Activated naive CD4-positive, alpha-beta T cell treated with anti-CD3 and anti-CD28 coated beads, Interleukin-2, amount 50 U/mL, for 72 hours (primary cell): ENCODE measurements around the gene RERE. TPM values are rescaled to one million over a fixed set of nuclear protein-coding genes. Genes with fewer than 3 reads are reported as not detected.
A peak's percentile ranks its signal among the peaks of the same experiment; 100 is the strongest.
"Not testable (repeated sequence)": the region's sequence is repeated elsewhere in the genome, so short reads cannot be mapped to it uniquely, and the experiment has no call there.

ENCODE experiments used
- ATAC-seq, 2 donors: fragments of 150-1000 bp; cut with Tn5 transposase; 2 replicates each; pipeline ENCODE4 v1.10.0; 2021; ENCODE audit warnings: mild to moderate bottlenecking in 2 of 2, moderate library complexity in 2 of 2
- DNase-seq, 2 donors: peaks; one replicate each; pipeline ENCODE4 v3.0.0; 2021 to 2022; ENCODE audit warnings: low spot score in 2 of 2
- H3K27ac Mint-ChIP-seq, 2 donors: one replicate each; pipeline ENCODE4 v1.8.0; 2022; ENCODE audit warnings: mild to moderate bottlenecking in 2 of 2, mixed read lengths in 2 of 2
- H3K36me3 Mint-ChIP-seq, 2 donors: one replicate each; pipeline ENCODE4 v1.8.0; 2022; ENCODE audit warnings: mixed read lengths in 2 of 2
- H3K9me3 Mint-ChIP-seq, 2 donors: one replicate each; pipeline ENCODE4 v1.8.0; 2022; ENCODE audit warnings: mixed read lengths in 2 of 2
- total RNA-seq, 2 donors: library from RNA; stranded (reverse); gene quantifications; one replicate each; pipeline ENCODE4 v1.2.3, GENCODE V29; 2022

Gene RERE
- total RNA-seq, 2 donors from 2014 or later: 51.8 to 72.1 TPM

DNA sequence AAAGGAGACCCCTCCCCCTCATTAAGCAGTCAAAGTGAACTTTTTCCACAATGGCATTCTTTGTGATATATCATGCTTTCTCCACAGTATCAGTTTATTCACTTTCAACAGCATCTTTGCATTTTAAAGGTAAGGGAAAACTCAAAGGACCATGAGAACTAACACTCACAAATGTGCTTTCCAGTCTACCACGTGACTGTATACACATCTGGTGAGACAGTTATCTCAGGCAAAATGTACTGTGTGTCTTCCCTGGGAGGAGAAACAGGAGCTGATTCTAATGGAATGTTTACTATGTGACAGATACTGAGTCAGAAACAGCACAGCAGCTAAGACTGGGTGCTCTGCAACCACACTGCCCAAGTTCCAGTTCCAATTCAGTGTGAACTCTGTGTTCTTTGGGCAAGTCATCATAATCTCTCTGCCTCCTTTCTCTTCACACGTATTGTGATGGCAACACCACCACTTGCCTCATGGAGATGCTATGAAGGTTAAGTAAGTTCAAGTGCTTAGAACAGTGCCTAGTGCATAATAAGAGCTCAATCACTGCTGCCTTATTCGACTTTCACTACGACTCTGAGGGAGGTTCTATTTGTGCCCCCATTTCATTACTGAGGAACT lies 420.5 kb downstream of the RERE start:
- peak in 1 of 2 donors; percentile 34 for DNase-seq
- Mint-ChIP-seq H3K27ac (peak overlapping the region; percentile 69 to 81), H3K36me3 (peaks cover 6 to 58% of the 10 kb centered on the region in 2 donors), H3K9me3 (peaks cover 0 to 4% of the 10 kb centered on the region in 2 donors)
- ATAC-seq: peak; percentile 86 to 88

DNA sequence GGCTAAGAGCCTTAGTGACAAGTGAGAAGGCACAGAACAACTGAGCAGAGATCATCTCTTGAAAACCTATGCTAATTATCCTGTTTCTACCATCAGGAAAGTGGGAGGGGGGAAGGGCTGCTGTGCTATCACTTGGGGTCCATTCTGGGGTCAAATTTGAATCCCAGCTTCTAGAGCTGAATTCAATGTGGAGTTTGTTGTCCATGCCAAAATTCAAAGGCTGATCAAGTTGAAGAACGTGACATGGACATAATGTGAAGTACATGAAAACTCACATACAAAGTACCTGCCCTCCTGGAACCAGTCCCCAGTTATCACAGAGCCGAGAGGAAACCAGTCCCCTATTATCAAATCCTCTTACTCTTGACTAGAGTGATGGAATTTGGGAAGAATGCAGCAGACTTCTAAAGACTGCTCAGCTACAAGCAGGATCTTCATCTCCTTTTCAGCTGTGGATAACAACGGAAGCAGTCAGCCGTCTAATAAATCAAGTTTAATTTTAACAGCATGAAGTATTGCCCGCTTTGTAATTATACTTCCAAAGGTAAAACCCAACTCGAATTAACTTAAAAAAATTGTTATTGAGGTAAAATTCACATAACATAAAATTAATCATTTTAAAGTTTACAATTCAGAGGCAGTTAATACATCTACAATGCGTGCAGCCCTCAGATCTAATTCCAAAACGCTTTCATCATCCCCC lies 421.2 kb downstream of the RERE start:
- H3K27ac Mint-ChIP-seq: peak overlapping the region; percentile 81 to 83
- H3K36me3 Mint-ChIP-seq: peaks cover 6 to 59% of the 10 kb centered on the region in 2 donors
- DNase-seq (no peak), ATAC-seq (no peak)
- peaks cover 0 to 4% of the 10 kb centered on the region in 2 donors for H3K9me3 Mint-ChIP-seq

DNA sequence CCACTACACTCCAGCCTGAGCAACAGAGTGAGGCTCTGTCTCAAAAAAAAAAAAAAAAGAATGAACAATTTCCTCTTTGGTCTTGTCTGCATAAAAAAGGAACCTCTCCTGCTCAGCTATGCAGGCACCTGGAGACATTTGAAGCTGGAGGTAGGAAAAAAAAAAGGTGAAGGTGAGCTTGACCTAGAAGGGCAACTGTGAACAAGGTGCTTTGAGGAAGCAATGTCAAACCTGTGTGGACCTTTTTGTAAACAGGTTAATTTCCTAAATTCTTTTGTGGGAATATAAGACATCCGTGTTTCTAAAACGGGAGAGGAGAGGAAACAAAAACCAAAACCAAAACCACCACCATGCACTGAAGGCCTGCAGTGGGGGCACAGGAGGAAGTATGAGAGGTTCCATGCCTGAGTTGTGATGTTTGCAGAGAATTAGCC lies 422.0 kb downstream of the RERE start:
- H3K36me3 Mint-ChIP-seq: peaks cover 14 to 62% of the 10 kb centered on the region in 2 donors
- peaks cover 0 to 4% of the 10 kb centered on the region in 2 donors for H3K9me3 Mint-ChIP-seq
- ATAC-seq: no peak
- H3K27ac Mint-ChIP-seq: peak overlapping the region; percentile 80 to 83
- no peak for DNase-seq

DNA sequence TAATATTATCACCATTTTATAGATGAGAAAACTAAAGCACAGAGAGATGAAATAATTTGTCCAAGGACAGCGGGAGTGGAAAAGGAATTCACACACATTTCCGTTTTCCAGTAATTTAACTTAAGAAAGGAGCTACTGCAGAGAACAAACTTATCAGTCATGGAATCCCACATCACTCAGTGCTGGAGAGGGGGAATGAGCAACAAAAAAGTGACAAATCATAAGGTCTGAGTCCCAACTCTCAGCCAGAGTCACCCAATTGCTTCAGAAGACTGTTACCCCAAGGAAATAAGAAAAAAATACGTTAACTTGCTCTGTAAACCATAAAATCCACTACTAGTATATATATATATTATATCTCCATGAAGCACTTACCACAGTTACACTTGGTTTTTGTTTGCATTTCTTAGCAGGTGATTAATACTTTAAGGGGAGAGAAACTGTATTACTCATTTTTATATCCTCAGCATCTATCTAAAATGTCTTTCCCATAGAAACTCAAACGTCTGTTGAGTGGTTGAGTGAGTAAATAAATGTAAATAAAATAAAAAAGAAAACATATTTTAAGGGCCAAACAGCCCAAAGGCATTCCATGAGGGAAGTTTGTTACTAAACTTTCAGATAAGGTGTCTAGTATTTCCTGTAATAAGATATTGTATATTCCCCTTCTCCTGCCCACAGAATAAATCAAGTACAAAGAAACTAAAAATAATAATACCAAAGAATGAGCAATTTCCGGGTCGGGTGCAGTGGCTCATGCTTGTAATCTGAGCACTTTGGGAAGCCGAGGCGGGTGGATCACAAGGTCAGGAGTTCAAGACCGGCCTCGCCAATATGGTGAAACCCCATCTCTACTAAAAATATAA lies 422.8 kb downstream of the RERE start:
- Mint-ChIP-seq H3K9me3 (peaks cover 0 to 4% of the 10 kb centered on the region in 2 donors), H3K36me3 (peaks cover 14 to 62% of the 10 kb centered on the region in 2 donors), H3K27ac (peak overlapping the region; percentile 72 to 83)
- DNase-seq (no peak), ATAC-seq (peak in 1 of 2 donors; percentile 4)

DNA sequence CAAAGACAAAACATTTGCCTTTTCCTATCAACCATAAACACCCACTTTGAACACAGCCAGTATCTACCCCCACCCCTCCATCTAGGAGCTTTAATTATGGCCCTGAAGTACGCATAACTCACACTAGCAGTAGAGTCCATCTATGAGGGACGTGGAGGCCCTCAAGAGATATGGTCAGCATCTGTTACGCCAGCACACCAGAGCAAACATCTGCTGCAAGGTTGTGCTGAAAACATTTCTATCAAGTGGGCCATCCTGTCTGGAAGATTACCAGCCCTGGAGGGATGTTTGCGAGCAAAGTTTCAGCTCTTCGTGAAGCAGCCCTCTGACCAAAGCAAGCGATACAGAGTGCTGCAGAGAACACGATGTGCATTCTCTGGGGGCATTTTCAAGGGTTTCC lies 424.9 kb downstream of the RERE start:
- Mint-ChIP-seq H3K9me3 (no peaks in the 10 kb centered on the region), H3K27ac (peak overlapping the region in 1 of 2 donors; percentile 69), H3K36me3 (peaks cover 14 to 57% of the 10 kb centered on the region in 2 donors)
- no peak for ATAC-seq
- DNase-seq: no peak

DNA sequence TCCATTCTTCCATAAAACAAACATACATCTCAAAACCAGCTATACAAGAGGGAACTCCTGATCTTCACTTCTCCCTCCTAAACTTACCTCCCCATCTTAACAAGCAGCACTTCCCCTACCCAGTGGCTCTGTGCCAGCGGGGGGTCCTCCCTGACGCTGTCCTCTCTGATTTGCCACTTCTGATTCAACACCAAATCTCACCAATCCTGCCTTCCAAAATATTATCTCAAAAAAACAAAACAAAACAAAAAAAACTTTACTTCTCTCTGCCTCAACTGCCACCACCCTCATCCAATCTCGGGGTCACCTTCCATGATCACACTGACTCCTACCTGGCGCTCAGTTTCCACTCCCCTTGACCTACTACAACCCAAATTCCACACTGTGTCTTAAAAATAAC lies 426.7 kb downstream of the RERE start:
- H3K36me3 Mint-ChIP-seq: peaks cover 12 to 49% of the 10 kb centered on the region in 2 donors
- no peak for ATAC-seq
- H3K9me3 Mint-ChIP-seq: no peaks in the 10 kb centered on the region
- no peak for DNase-seq
- peak overlapping the region; percentile 23 to 85 for H3K27ac Mint-ChIP-seq

DNA sequence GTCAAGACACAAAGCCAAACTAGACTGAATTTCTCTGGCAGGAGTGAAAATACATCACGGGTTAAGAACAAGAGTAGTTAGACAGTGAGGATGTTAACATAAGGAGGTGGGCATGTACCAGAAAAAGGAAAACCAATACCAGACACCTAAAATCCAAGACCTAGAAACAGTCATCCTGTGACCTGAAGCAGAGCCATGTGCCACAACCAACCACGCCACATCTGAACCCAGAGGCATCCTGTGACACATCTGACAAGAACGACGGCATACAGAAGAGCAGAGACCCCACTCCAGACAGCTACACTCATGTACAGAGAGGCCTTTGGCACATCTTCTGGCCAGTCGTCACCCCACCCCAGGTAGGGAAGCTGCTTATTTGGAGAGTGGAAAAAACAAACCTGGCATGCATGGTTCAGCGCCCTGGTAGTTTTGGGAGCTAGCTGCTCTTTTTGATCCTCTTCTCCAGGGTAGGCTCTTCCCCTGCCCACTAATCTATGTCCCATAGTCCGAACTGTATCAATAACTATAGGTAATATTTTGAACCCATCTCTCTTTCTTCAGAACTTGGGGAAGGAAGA lies 427.4 kb downstream of the RERE start:
- DNase-seq (peak in 1 of 2 donors; percentile 43), ATAC-seq (peak; percentile 92 to 94)
- H3K36me3 Mint-ChIP-seq: peaks cover 7 to 42% of the 10 kb centered on the region in 2 donors
- H3K27ac Mint-ChIP-seq: peak overlapping the region; percentile 31 to 85
- H3K9me3 Mint-ChIP-seq: no peaks in the 10 kb centered on the region

DNA sequence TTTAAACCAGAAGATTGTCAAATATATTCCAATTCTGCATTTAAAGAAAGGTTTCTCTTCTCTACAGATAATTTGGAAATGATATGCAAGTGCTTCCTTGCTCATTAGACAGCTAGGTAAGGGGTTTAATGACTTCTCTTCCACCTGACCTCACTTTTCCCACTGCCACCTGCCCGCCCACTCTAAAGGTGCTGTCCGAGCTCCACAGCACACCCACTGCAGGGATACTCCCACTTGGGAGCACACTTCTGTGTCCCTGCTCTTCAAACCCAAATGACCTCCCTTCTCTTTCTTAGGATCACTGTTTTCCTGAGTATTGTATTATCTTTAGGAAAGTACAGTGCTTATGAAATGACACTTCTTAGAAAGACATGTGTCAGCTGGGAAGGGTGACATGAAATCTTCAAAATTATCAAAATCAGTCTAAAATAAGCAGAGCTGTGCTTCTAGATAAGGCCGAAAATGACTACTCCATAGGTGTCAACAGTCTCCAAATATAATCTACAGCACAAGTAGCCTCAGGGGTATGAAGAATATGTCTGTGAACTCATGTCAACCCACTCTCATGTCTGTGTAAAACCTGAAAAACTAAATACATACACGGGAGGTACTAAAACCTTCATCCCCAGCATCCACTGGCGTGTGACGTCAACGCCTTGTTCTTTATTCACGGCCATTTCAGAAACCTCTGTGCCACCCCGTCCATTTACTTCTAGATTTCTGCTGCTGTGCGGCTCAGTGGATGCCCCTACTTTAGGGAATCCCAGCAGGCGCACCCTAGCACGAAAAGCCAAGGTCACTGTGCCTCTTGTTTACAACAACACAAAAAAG lies 428.5 kb downstream of the RERE start:
- Mint-ChIP-seq H3K9me3 (no peaks in the 10 kb centered on the region), H3K36me3 (peaks cover 7 to 37% of the 10 kb centered on the region in 2 donors), H3K27ac (peak overlapping the region in 1 of 2 donors; percentile 37)
- DNase-seq (no peak), ATAC-seq (no peak)

DNA sequence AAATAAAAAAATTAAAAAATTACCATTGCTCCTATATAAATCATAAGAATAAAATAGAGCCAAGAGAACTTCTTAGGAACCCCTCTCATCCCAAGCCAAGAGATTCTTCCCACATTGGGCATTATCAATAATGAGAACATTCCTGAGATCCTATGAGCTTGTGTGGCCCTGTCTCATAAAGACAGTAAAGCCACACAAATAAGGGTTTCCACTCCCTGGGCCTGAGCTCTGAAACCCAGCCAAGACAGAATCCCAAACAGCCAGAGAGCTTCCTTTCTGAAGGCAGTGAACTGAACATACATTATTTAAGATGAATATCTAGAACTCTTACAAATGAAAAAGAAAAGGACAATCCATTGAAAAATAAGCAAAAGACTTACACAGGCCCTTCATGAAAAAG lies 431.2 kb downstream of the RERE start:
- ATAC-seq (no peak), DNase-seq (no peak)
- H3K36me3 Mint-ChIP-seq: peaks cover 7 to 27% of the 10 kb centered on the region in 2 donors
- H3K27ac Mint-ChIP-seq: no peak overlapping the region
- no peaks in the 10 kb centered on the region for H3K9me3 Mint-ChIP-seq

DNA sequence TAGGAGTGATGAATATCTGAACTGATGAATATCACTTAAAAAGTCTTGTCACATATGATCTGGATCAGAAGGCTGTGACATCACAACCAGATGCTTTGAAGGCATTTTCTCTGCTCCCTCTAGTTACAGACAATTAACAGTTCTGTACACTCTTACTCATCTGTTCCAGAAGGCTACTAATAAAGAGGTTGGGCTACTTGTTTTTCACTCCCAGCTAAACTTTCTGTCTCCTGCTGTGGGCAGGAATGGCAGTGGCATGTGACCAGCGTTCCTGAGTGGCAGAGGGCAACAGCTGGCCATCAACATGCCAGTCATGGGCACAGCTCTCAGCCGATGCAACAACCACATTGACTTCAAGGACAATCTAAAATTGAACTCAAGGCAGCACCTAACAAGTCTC lies 432.9 kb downstream of the RERE start:
- DNase-seq: no peak
- Mint-ChIP-seq H3K27ac (peak overlapping the region; percentile 14 to 41), H3K9me3 (no peaks in the 10 kb centered on the region), H3K36me3 (peaks cover 0 to 16% of the 10 kb centered on the region in 2 donors)
- ATAC-seq: peak in 1 of 2 donors; percentile 55

DNA sequence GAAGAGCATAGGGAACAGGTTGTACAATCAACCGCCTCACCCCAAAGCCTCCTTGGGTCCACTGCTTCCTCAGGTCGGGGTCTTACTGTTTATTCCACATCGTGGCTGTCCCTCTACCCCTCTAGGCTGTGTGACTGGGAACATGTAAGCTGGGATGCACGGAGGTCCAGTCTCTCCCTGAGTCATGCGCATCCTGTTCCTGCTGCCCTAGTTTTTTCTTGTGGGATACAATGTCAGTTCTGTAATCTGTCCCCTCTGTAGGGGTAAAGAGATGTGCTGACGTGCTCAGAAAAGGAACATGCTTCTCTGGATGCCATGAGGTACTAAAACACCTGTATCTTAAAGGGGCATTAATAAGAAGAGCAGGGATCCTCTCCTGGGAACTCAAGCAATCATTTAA lies 433.4 kb downstream of the RERE start:
- H3K9me3 Mint-ChIP-seq: no peaks in the 10 kb centered on the region
- ATAC-seq: peak in 1 of 2 donors; percentile 7
- peak overlapping the region; percentile 14 to 79 for H3K27ac Mint-ChIP-seq
- H3K36me3 Mint-ChIP-seq: peaks cover 0 to 12% of the 10 kb centered on the region in 2 donors
- DNase-seq: no peak

DNA sequence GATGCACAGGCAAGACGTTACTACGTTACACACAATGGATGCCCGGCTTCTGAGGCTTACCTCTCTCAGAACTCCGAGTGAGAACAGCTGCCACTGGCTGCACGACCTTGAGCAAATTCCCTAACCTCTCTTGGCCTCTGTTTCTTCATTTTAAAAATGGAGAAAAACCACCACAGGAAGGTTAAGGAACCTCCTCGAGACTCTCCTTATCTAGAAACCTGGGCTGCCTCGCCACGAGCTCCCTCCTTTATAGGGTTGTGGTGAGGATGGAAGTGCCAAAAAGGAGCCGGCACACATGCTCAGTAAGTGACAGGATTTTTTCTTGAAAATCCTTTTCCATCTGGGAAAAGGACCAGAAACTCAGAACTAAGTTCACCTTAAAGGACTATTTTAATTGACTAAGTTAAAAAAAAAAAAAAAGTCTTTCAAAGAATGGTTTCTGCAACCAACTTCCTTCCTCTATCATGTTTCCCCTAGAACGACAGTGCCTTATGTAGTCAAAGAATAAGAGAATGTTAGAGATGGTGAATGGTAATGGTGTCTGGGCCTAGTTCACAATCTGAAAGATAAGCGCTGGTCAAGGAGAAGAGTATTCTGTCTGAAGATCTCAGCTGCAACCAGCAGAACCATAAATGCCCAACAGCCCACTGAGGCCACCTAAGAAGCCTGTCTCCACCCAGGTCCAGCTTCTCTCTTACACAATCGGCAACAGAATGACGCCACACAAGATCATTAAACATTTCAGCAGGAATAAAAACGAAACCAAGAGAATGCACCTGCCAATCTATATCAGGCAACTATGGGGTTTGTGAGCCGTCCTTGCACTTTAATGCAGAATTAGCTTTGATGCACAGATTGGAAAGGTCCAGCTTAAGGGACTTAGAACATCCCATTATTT lies 434.6 kb downstream of the RERE start:
- peak overlapping the region; percentile 13 to 47 for H3K27ac Mint-ChIP-seq
- DNase-seq: no peak
- peaks cover 0 to 16% of the 10 kb centered on the region in 2 donors for H3K36me3 Mint-ChIP-seq
- no peaks in the 10 kb centered on the region for H3K9me3 Mint-ChIP-seq
- peak in 1 of 2 donors; percentile 37 for ATAC-seq

DNA sequence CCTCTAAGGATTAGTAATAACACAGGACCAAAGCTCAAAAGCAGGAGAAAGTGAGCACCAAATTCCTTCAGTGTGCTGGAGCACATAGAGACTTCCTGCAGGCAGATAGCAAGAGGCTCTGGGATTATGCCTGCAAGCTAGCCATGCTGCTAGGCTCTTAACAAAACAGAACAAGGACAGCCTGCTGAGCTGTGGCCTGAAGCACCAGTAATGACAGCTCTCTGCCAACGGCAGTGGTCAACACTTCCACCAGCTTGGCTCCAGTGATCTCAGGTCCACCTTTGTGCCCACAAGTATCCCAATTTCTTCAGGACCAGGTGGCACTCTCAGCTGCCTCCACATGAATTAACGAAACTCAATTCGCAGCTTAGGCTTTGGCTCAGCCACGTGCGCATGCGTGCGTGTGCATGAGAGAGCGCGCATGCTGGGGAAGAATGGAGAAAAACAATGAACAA lies 435.4 kb downstream of the RERE start:
- DNase-seq: no peak
- no peak for ATAC-seq
- Mint-ChIP-seq H3K9me3 (no peaks in the 10 kb centered on the region), H3K27ac (no peak overlapping the region), H3K36me3 (peaks cover 0 to 22% of the 10 kb centered on the region in 2 donors)

DNA sequence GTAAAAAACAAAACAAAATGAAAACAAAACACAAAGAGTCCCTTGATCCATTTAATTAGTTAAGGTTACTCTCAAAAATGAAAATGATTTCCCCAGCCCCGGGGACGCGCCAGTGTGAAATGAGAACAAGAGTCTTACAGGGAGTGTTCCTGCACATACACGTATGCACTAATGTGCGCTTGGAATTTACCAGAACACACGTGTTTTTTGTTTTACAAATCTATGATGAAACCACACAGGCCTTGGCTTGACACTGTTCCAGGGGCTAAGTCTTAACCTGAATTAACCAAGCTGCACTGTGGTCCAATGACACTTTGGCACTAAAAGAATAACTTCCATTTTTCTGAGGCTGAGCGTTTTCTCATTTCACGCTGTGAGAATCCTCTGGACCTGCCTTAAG lies 435.8 kb downstream of the RERE start:
- H3K36me3 Mint-ChIP-seq: peaks cover 0 to 22% of the 10 kb centered on the region in 2 donors
- no peak for ATAC-seq
- H3K27ac Mint-ChIP-seq: no peak overlapping the region
- H3K9me3 Mint-ChIP-seq: no peaks in the 10 kb centered on the region
- DNase-seq: no peak

DNA sequence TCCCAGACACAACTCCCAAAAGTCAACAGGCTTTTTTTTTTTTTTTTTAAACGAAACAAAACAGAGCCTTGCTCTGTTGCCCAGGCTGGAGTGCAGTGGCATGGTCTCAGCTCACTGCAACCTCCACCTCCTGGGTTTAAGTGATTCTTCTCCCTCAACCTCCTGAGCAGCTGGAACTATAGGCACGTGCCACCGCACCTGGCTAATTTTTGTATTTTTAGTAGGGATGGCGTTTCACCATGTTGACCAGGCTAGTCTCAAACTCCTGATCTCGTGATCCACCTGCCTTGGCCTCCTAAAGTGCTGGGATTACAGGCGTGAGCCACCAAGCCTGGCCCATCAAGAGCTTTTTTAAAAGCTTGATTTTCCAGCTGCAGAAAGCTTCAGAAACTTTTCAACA lies 437.1 kb downstream of the RERE start:
- Mint-ChIP-seq H3K36me3 (peaks cover 0 to 22% of the 10 kb centered on the region in 2 donors), H3K27ac (peak overlapping the region in 1 of 2 donors; percentile 29)
- not testable (repeated sequence) for ATAC-seq, H3K9me3 Mint-ChIP-seq, DNase-seq
